Skeletal muscle tissue (tissue), 4 donors: ENCODE data around the gene RAP1GAP. TPM values are rescaled to one million over a fixed set of nuclear protein-coding genes. Genes with fewer than 3 reads are reported as not detected.

ENCODE experiments used
- H3K27ac ChIP-seq: one replicate; pipeline ENCODE4 v1.7.0; 2013; ENCODE audit warnings: mild to moderate bottlenecking, low read depth, low read length, inconsistent platforms
- H3K27me3 ChIP-seq, 3 donors: one replicate each; pipeline ENCODE4 v1.7.0; 2013; ENCODE audit warnings: low read length in 3 of 3; ENCODE audit not compliant: control insufficient read depth in 3 of 3, insufficient read depth in 3 of 3
- H3K36me3 ChIP-seq, 3 donors: one replicate each; pipeline ENCODE4 v1.7.0; 2013; ENCODE audit warnings: low read length in 3 of 3; ENCODE audit not compliant: control insufficient read depth in 3 of 3, insufficient read depth in 3 of 3
- H3K4me1 ChIP-seq, 3 donors: one replicate each; pipeline ENCODE4 v1.7.0; 2013; ENCODE audit warnings: low read length in 3 of 3, mild to moderate bottlenecking in 3 of 3; ENCODE audit not compliant: control insufficient read depth in 3 of 3, insufficient read depth in 3 of 3
- H3K4me3 ChIP-seq, 3 donors: one replicate each; pipeline ENCODE4 v1.7.0; 2013; ENCODE audit warnings: low read length in 3 of 3
- H3K9ac ChIP-seq, 3 donors: one replicate each; pipeline ENCODE4 v1.7.0; 2013; ENCODE audit warnings: low read length in 3 of 3, mild to moderate bottlenecking in 3 of 3, moderate library complexity in 2 of 3, low read depth in 1 of 3
- H3K9me3 ChIP-seq, 3 donors: one replicate each; pipeline ENCODE4 v1.7.0; 2013; ENCODE audit warnings: low read length in 3 of 3; ENCODE audit not compliant: control insufficient read depth in 3 of 3
- total RNA-seq: library from RNA; depleted of rRNA; stranded (reverse); fragments of >200 nt; gene quantifications from one replicate; pipeline ENCODE4 v1.2.3, GENCODE V29; 2014
- donor health status: Osteomylitis.

Gene RAP1GAP
- total RNA-seq, 1 donor from 2014 or later: 1.0 TPM

DNA sequence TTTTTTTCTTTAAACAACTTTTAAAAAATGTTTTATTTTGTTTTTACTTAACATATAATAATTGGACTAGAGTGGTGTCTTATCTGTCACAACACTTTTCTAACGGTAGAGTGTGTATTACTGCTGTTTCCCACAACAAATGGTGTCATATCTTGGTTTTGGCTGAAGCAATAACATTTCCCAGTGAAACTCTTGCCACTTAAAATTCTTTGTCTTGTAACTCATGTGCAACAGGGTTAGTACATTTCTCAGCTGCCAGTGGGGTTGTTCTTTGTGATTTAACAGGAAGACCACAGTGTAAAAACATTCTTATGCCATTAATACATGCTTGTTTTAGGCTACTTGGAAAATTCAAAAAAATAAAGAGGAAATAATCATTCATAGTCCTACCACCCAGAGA lies 116.4 kb downstream of the RAP1GAP start:
- no peak overlapping the region for H3K27ac ChIP-seq
- peaks cover 13 to 31% (median 19%) of the 10 kb centered on the region in 3 donors for H3K27me3 ChIP-seq
- H3K9me3 ChIP-seq: no peaks in the 10 kb centered on the region
- no peaks in the 10 kb centered on the region for H3K4me1 ChIP-seq
- H3K4me3 ChIP-seq: no peak overlapping the region
- no peaks in the 10 kb centered on the region for H3K36me3 ChIP-seq
- H3K9ac ChIP-seq: no peak overlapping the region

DNA sequence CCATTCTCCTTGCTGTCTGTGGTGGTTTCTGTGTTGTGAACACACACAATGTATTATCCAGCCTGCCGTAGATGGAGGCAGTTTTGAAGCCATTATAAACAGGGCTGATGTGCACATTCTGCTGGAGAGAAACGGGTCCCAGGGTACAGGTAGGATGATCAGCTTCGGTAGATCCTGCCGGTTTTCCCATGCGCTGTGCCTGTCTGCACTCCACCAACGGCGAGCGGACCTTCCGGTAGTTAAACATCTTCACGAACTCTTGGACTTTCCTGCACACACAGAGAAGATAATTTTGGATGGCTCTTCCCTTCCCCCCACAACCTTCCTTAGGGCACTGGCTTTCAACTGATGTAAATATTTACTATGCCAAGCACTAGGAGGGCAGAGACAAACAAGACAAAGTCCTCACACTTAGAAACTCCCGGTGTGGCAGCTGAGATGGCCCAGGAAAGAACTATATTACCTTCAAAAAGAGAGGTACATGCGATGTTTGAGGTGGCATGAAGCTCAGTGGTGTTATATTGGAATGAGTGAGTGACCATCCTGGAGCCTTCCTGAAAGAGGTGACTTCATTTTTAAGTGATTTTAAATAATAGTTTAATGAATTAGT lies 118.2 kb downstream of the RAP1GAP start:
- Histone ChIP-seq H3K9ac (no peak overlapping the region), H3K4me1 (no peaks in the 10 kb centered on the region), H3K36me3 (no peaks in the 10 kb centered on the region), H3K4me3 (no peak overlapping the region), H3K9me3 (no peaks in the 10 kb centered on the region), H3K27me3 (peaks cover 6 to 29% (median 16%) of the 10 kb centered on the region in 3 donors), H3K27ac (no peak overlapping the region)

DNA sequence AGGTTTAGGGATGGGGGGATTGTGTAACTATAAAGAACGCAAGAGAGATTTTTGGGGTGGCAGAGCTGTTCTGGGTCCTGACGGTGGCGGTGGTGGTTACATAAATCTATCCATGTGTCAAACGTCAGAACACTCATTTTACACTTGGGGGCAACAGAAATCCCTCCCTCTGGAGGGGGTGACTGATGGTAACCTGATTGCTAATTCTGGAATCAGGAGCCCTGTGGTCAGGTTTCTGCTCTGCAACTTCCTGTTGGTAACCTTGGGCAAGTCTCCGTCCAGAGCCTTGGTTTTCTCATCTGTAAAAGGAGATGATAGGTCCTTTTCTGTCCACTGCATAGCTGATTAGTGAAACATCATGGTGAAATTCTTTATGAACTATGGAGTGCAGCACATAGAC lies 119.1 kb downstream of the RAP1GAP start:
- H3K27ac ChIP-seq: no peak overlapping the region
- H3K4me3 ChIP-seq: no peak overlapping the region
- no peaks in the 10 kb centered on the region for H3K36me3 ChIP-seq
- H3K27me3 ChIP-seq: peaks cover 6 to 29% (median 16%) of the 10 kb centered on the region in 3 donors
- H3K4me1 ChIP-seq: no peaks in the 10 kb centered on the region
- no peak overlapping the region for H3K9ac ChIP-seq
- H3K9me3 ChIP-seq: no peaks in the 10 kb centered on the region

DNA sequence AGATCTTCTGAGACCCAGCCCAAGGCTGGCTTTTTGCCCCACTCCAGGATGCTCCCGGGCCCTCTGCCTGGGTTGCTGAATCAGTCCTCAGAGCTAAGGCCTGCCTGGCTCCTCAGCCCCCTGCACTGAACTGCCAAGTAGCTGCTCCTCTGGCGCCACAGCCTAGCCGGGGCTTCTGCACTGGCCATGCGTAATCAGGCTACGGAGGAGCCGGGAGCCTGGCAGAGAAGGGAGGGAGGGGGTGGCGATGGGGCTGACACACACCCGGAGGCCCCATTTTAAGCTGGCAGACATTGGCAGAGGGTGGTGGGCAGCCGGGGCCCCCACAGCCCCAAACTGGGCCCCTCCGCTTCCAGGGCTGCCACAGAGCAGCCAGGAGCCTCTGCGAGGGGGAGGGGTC lies 121.3 kb downstream of the RAP1GAP start:
- Histone ChIP-seq H3K27me3 (peaks cover 6 to 35% (median 14%) of the 10 kb centered on the region in 3 donors), H3K9me3 (no peaks in the 10 kb centered on the region), H3K27ac (no peak overlapping the region), H3K9ac (no peak overlapping the region), H3K4me1 (no peaks in the 10 kb centered on the region), H3K36me3 (no peaks in the 10 kb centered on the region), H3K4me3 (no peak overlapping the region)

Other genes starting within 250 kb of the RAP1GAP start
- gene NBPF3, start 229.2 kb downstream of the RAP1GAP start, total RNA-seq: 5.7 TPM
- 1.0 TPM for gene ALPL, start 159.9 kb downstream of the RAP1GAP start, total RNA-seq
- gene USP48, start 113.8 kb upstream of the RAP1GAP start, total RNA-seq: 55.3 TPM
- gene LDLRAD2, start 142.9 kb upstream of the RAP1GAP start, total RNA-seq: 0.52 TPM